Measurements from ENCODE around the gene KRT15.

DNA sequence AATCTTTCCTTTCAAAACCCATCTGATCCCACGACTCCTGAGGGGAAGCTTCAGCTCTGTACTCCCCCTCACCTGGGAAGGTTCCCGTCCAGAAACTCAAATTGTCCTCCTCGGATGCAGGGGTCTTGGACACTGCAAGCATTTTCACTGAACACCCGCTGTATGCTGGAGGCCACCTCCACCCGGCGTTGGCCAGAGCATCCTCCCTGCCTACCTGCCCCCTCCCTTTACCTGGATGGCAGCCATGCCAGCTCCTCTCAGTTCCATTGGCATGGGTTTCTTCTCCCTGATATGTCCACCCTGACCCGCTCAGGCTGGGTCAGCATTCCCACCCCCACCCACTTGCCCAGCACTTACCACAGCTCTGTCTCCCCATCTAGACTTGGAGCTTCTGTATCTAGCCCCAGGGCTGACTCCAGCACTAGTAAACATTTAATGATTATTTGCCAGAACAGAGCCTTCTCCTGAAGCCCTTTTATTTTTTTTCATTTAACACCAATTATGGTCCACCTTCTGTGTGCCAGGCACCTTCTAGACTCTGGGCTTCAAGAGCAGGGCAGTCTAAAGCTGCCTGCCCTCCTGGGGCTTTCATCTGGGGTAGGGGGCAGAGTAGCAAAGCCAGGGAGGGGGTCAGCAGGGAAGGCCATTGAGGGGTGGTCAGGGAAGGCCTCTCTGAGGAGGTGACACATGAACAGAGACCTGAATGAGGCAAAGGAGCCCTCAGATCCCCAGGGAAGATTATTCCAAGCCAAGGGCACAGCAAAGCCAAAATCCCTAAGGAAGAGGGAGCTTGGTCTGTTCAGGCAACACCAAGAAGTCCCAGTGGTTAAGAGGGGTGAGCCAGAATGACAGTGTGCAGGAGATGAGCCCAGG, 18.3 kb upstream of the KRT15 start:
- no peak for TF ChIP-seq CTCF (IDR thresholded peaks at IDR 0.05; ENCODE audit: low read length)
- no peak for TF ChIP-seq EZH2 (IDR thresholded peaks at IDR 0.05; ENCODE audit: borderline replicate concordance, low read length)

All from OCI-LY1 (cell line).